BLaER1 (cell line): Measurements from ENCODE around the gene POLR3H.
"Not testable (repeated sequence)": the region's sequence is repeated elsewhere in the genome, so short reads cannot be mapped to it uniquely, and the experiment has no call there.

Experiments
- H3K27ac ChIP-seq: shearing (Covaris generic); formaldehyde crosslinking; 2 replicates; pipeline ENCODE4 v1.8.1; 2022
- H3K27me3 ChIP-seq: shearing (Covaris generic); formaldehyde crosslinking; 2 replicates; pipeline ENCODE4 v1.8.1; 2022
- H3K36me3 ChIP-seq: shearing (Covaris generic); formaldehyde crosslinking; 2 replicates; pipeline ENCODE4 v1.8.1; 2022
- H3K4me1 ChIP-seq: shearing (Covaris generic); formaldehyde crosslinking; 2 replicates; pipeline ENCODE4 v1.8.1; 2022
- H3K4me2 ChIP-seq: shearing (Covaris generic); formaldehyde crosslinking; 2 replicates; pipeline ENCODE4 v1.8.1; 2022
- H3K4me3 ChIP-seq: shearing (Covaris generic); formaldehyde crosslinking; 2 replicates; pipeline ENCODE4 v1.8.1; 2022
- H3K9ac ChIP-seq: shearing (Covaris generic); formaldehyde crosslinking; 2 replicates; pipeline ENCODE4 v1.8.1; 2022
- H3K9me3 ChIP-seq: shearing (Covaris generic); formaldehyde crosslinking; 2 replicates; pipeline ENCODE4 v1.8.1; 2022
- H4K20me1 ChIP-seq: shearing (Covaris generic); formaldehyde crosslinking; 2 replicates; pipeline ENCODE4 v1.8.1; 2022
- Cebpa-rat ChIP-seq: shearing (Covaris generic); IDR thresholded peaks from 2 replicates; pipeline ENCODE4 v1.8.1; 2022

POLR3H gene, protein sequence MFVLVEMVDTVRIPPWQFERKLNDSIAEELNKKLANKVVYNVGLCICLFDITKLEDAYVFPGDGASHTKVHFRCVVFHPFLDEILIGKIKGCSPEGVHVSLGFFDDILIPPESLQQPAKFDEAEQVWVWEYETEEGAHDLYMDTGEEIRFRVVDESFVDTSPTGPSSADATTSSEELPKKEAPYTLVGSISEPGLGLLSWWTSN

GRCh38 chr22:41543854-41544670, at the start of gene POLR3H:
Gene POLR3H, minus strand, starts transcription at chr22:41544470. Its CDS starts 369 bp downstream, at chr22:41544101.
- peaks cover 46% of the 10 kb centered on the region for H4K20me1 ChIP-seq
- H3K4me2 ChIP-seq: peak within 1 kb of the TSS; percentile 91
- peak within 1 kb of the TSS; percentile 92 for H3K4me3 ChIP-seq
- no peaks in the 10 kb centered on the region for H3K9me3 ChIP-seq
- no peak for TF ChIP-seq Cebpa-rat
- peak within 1 kb of the TSS; percentile 97 for H3K9ac ChIP-seq
- peaks cover 25% of the 10 kb centered on the region for H3K36me3 ChIP-seq
- no peaks in the 10 kb centered on the region for H3K27me3 ChIP-seq
- peak within 1 kb of the TSS; percentile 93 for H3K27ac ChIP-seq
- H3K4me1 ChIP-seq: peaks cover 41% of the 10 kb centered on the region

DNA sequence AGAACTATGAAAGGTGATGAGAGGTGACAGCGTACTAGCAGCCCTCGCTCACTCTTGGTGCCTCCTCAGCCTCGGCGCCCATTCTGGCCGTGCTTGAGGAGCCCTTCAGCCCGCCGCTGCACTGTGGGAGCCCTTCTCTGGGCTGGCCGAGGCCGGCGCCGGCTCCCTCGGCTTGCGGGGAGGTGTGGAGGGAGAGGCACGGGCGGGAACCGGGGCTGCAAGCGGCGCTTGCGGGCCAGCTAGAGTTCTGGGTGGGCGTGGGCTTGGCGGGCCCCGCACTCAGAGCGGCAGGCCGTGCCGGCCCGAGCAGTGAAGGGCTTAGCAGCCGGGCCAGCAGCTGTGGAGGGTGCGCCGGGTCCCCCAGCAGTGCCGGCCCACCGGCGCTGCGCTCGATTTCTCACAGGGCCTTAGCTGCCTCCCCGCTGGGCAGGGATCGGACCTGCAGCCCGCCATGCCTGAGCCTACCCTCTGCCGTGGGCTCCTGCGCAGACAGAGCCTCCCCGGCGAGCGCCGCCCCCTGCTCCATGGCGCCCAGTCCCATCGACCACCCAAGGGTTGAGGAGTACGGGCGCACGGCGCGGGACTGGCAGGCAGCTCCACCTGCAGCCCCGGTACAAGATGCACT, 49.2 kb upstream of the POLR3H start:
- not testable (repeated sequence) for H3K27ac ChIP-seq, H3K9ac ChIP-seq, H3K4me2 ChIP-seq, H3K27me3 ChIP-seq, H3K4me3 ChIP-seq, H3K36me3 ChIP-seq, H3K9me3 ChIP-seq
- Histone ChIP-seq H3K4me1 (peaks cover 23% of the 10 kb centered on the region), H4K20me1 (peaks cover 23% of the 10 kb centered on the region)

- no peaks in the 10 kb centered on the region for H3K27me3 ChIP-seq
- no peaks in the 10 kb centered on the region for H3K9me3 ChIP-seq
- peaks cover 27% of the 10 kb centered on the region for H3K4me1 ChIP-seq
- peak within 1 kb of the TSS; percentile 85 for H3K9ac ChIP-seq
- H3K4me3 ChIP-seq: peak within 1 kb of the TSS; percentile 92
- peak; percentile 76 for TF ChIP-seq Cebpa-rat
- H3K27ac ChIP-seq: peak within 1 kb of the TSS; percentile 63
- no peaks in the 10 kb centered on the region; the same call in 1 of the 2 replicates for H4K20me1 ChIP-seq
- peaks cover 3% of the 10 kb centered on the region; the same call in 1 of the 2 replicates for H3K36me3 ChIP-seq
- H3K4me2 ChIP-seq: peak within 1 kb of the TSS; percentile 99
Observed at GRCh38 chr22:41589391-41590241, 45.3 kb upstream of the POLR3H start, which contains the start of gene PMM1. Gene PMM1, minus strand, starts transcription at chr22:41589840. Its CDS starts 35 bp downstream, at chr22:41589805.

GRCh38 chr22:41587347-41587723, 43.1 kb upstream of the POLR3H start:
- TF ChIP-seq Cebpa-rat: no peak
- no peak overlapping the region for H3K27ac ChIP-seq

DNA sequence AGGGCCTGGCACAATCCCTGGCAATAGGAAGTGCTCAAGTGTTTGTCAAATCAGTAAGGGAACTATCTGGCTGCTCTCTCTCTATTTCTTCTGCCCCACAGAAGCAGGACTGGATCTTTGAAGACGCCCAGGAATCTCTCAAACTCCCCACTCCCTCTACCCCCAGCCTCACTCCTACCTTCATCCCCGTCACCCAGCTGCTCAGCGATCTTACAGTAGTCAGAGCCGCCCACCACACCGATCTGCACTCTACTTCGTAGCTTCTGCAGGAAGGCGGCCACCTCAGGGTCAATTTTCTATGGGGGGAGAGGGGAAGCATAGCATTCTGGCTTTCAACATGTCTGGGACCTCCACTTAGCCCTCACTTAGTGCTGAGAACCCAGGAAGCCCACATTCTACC, 41.6 kb upstream of the POLR3H start:
- no peak for TF ChIP-seq Cebpa-rat
- H3K9ac ChIP-seq: no peak overlapping the region
- H3K4me3 ChIP-seq: no peak overlapping the region
- no peak overlapping the region for H3K4me2 ChIP-seq
- peaks cover 21% of the 10 kb centered on the region for H3K4me1 ChIP-seq
- no peak overlapping the region for H3K27ac ChIP-seq
- H3K36me3 ChIP-seq: peaks cover 32% of the 10 kb centered on the region; the same call in 1 of the 2 replicates
- H3K9me3 ChIP-seq: no peaks in the 10 kb centered on the region
- no peaks in the 10 kb centered on the region; the same call in 1 of the 2 replicates for H4K20me1 ChIP-seq
- no peaks in the 10 kb centered on the region for H3K27me3 ChIP-seq

More at GRCh38 chr22:41587347-41587723, 43.1 kb upstream of the POLR3H start:
- no peak overlapping the region for H3K9ac ChIP-seq
- no peak overlapping the region for H3K4me3 ChIP-seq
- peaks cover 27% of the 10 kb centered on the region for H3K4me1 ChIP-seq
- no peak overlapping the region for H3K4me2 ChIP-seq
- peaks cover 24% of the 10 kb centered on the region; the same call in 1 of the 2 replicates for H3K36me3 ChIP-seq
- no peaks in the 10 kb centered on the region for H3K9me3 ChIP-seq
- no peaks in the 10 kb centered on the region; the same call in 1 of the 2 replicates for H4K20me1 ChIP-seq
- no peaks in the 10 kb centered on the region for H3K27me3 ChIP-seq

GRCh38 chr22:41584881-41585280, 40.6 kb upstream of the POLR3H start:
- Histone ChIP-seq H3K9me3 (no peaks in the 10 kb centered on the region), H3K4me2 (no peak overlapping the region), H3K27me3 (no peaks in the 10 kb centered on the region), H3K9ac (no peak overlapping the region), H3K4me1 (peaks cover 14% of the 10 kb centered on the region), H3K4me3 (no peak overlapping the region), H3K36me3 (peaks cover 39% of the 10 kb centered on the region; the same call in 1 of the 2 replicates), H4K20me1 (no peaks in the 10 kb centered on the region; the same call in 1 of the 2 replicates), H3K27ac (no peak overlapping the region)
- no peak for TF ChIP-seq Cebpa-rat

GRCh38 chr22:41582694-41583093, 38.4 kb upstream of the POLR3H start:
- no peak for TF ChIP-seq Cebpa-rat
- Histone ChIP-seq H4K20me1 (no peaks in the 10 kb centered on the region; the same call in 1 of the 2 replicates), H3K4me1 (no peaks in the 10 kb centered on the region), H3K36me3 (peaks cover 57% of the 10 kb centered on the region; the same call in 1 of the 2 replicates), H3K27ac (no peak overlapping the region), H3K27me3 (no peaks in the 10 kb centered on the region), H3K4me3 (no peak overlapping the region), H3K9ac (no peak overlapping the region), H3K4me2 (no peak overlapping the region), H3K9me3 (no peaks in the 10 kb centered on the region)

DNA sequence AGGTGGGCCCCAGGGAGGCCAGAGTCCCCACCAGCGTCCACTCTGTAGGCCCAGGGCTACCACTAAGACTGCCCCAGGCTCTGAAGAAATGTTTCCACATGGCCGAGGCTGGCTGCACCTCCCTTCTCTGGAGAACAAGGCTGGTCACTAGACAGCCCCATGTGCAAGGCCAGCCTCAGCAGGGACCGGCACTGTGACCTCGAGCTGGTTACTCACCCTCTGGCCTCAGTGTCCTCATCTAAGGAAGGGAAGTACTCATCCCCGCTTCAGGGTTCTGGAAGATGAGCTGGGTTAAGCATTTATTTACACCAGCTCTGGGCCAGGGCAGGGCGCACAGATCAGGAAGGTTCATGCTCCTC, 35.7 kb upstream of the POLR3H start:
- no peak for TF ChIP-seq Cebpa-rat

More for the DNA sequence above, 35.7 kb upstream of the POLR3H start:
- Histone ChIP-seq H4K20me1 (no peaks in the 10 kb centered on the region; the same call in 1 of the 2 replicates), H3K9me3 (no peaks in the 10 kb centered on the region), H3K27me3 (no peaks in the 10 kb centered on the region), H3K4me2 (no peak overlapping the region), H3K36me3 (peaks cover 61% of the 10 kb centered on the region; the same call in 1 of the 2 replicates), H3K4me1 (peaks cover 10% of the 10 kb centered on the region), H3K4me3 (no peak overlapping the region), H3K9ac (no peak overlapping the region), H3K27ac (no peak overlapping the region)
